Cortex of kidney (tissue), 1 donor: ENCODE results near the gene PI4K2B.
"Not testable (repeated sequence)": the region's sequence is repeated elsewhere in the genome, so short reads cannot be mapped to it uniquely, and the experiment has no call there.

Experiments
- DNase-seq: peaks from one replicate; lab custom pipeline; 2025; lab: John Stamatoyannopoulos, UW

The PI4K2B gene

DNA sequence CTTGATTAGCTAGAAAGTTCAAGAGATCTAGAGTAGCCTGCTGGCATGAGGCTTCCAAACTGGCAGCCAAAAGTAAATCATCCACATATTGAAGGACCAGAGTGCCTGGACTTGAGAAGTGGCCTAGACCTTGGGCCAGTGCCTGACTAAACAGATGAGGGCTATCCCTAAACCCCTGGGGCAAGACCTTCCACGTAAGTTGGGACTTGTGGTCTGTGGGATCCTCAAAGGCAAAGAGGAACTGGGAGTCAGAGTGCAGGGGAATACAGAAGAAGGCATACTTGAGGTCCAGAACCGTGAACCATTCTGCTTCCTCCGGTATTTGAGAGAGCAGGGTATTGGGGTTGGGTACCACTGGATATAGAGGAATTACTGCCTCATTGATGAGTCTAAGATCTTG, 8.4 kb downstream of the PI4K2B start:
- DNase-seq: not testable (repeated sequence)

DNA sequence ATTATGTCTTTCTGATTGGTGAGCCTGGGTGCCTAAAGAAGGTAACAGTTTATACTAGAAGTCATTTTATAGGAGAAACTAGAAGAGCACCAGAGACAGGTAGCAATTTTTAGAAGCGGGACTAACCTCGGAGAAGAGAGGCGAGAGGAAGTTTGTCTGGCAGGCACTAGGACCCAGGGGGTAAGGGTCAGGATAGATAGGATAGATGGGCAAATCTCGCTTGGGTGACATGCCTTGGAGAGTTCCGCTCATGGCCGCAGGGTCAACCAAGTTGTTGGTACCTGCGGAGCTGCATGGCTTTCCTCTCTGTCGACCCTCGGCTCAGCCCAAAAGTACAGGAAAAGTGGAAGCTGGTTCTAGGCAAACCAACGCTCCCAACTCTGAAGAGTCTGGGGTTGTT, 11.3 kb downstream of the PI4K2B start:
- no peak for DNase-seq

DNA sequence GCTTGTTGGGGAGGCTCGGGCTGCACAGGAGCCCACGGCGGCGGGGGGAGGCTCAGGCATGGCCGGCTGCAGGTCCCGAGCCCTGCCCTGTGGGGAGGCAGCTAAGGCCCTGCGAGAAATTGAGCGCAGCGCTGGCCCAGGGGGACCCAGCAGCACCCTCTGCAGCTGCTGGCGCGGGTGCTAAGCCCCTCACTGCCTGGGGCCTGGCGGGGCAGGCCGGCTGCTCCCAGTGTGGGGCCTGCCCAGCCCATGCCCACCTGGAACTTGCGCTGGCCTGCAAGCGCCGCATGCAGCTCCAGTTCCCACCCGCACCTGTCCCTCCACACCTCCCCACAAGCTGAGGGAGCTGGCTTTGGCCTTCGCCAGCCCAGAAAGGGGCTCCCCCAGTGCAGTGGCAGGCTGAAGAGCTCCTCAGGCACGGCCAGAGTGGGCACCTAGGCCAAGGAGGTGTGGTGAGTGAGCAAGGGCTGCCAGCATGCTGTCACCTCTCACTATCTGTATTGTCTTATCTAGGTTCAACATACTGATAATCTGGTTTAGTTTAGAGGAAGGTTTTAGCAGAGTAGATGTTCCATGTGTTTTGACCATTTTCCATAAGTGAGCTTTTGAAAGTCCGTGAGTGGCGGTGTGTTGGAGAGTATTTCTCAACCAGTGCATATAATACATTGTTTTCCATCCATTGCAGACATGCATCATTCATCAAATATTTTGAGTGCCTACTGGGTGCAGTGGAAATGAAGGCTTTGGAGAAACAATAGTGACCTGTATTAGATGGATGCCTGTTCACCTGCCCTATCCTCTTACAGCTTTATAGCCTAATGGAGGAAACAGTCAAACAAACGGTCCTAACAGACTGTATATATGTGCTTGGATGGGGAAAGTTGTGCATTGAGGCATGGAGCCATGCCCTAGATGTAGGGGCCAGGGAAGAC, 13.1 kb downstream of the PI4K2B start:
- DNase-seq: no peak

DNA sequence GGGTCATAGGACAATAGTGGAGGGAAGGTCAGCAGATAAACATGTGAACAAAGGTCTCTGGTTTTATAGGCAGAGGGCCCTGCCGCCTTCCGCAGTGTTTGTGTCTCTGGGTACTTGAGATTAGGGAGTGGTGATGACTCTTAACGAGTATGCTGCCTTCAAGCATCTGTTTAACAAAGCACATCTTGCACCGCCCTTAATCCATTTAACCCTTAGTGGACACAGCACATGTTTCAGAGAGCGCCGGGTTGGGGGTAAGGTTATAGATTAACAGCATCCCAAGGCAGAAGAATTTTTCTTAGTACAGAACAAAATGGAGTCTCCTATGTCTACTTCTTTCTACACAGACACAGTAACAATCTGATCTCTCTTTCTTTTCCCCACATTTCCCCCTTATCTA, 15.0 kb downstream of the PI4K2B start:
- DNase-seq: not testable (repeated sequence)

DNA sequence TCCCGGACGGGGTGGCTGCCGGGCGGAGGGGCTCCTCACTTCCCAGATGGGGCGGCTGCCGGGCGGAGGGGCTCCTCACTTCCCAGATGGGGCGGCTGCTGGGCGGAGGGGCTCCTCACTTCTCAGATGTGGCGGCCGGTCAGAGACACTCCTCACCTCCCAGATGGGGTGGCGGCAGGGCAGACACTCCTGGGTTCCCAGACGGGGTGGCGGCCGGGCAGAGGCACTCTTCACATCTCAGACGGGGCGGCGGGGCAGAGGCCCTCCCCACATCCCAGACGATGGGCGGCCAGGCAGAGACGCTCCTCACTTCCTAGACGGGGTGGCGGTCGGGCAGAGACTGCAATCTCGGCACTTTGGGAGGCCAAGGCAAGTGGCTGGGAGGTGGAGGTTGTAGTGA, 15.7 kb downstream of the PI4K2B start:
- not testable (repeated sequence) for DNase-seq

DNA sequence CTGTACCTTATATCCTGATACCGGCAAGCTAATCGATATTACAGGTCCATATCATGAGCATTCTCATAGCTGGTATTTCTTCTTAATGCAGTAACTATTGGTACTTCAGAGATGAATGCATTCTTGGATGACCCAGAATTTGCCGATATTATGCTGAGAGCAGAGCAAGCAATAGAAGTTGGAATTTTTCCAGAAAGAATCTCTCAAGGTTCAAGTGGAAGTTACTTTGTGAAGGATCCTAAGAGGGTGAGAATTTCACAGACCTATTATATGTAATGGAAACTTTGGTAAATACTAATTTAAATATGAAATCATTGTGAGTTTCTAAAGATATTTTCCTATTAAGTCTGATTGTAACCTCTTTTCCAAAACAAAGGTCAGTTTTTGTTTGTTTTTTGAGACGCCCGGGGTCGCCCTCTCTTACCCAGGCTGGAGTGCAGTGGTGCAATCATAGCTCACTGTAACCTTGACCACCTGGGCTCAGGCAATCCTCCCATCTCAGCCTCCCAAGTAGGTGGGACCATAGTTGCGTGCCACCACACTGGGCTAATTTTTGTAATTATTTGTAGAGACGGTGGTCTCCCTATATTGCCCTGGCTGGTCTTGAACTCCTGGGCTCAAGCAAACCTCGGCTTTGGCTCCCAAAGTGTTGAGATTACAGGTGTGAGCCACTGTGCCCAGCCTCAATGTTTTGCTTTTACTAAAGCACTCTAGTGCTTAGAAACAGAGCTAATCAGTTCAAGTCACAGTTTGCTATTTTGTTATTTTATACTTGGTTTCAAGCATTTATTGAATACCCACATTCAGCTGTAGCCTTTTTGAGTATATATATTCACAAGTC, 18.6 kb downstream of the PI4K2B start:
- no peak for DNase-seq

DNA sequence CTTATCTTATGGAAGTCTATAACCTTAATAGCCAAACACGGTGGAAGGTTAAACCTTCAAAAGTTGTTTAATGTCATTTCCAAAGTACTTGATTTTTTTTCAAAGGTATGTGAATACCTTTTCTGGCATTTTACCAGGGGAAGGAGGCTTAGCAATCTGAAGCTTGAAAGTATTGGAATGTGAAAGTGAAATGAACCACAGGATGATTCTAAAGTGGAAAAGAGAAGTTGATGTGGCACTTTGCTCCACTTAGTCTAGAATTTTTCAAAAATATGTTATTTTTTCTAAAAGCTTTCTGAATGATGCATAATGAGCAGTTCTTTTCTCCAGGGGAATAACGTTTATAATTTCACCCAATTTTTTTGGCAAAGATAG, 19.2 kb downstream of the PI4K2B start:
- DNase-seq: no peak

DNA sequence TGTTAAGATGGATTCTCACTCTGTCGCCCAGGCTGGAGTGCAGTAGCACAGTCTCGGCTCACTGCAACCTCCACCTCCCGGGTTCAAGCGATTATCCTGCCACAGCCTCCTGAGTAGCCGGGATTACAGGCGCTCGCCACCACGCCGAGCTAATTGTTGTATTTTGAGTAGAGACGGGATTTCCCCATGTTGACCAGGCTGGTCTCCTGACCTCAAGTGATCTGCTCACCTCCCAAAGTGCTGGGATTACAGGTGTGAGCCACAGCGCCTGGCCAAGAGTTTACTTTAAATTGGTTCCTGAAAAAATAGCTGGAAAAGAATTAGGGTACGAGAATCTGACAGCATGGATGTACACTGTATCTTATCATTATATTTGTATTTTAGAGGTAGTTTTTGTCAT, 20.0 kb downstream of the PI4K2B start:
- DNase-seq: not testable (repeated sequence)

DNA sequence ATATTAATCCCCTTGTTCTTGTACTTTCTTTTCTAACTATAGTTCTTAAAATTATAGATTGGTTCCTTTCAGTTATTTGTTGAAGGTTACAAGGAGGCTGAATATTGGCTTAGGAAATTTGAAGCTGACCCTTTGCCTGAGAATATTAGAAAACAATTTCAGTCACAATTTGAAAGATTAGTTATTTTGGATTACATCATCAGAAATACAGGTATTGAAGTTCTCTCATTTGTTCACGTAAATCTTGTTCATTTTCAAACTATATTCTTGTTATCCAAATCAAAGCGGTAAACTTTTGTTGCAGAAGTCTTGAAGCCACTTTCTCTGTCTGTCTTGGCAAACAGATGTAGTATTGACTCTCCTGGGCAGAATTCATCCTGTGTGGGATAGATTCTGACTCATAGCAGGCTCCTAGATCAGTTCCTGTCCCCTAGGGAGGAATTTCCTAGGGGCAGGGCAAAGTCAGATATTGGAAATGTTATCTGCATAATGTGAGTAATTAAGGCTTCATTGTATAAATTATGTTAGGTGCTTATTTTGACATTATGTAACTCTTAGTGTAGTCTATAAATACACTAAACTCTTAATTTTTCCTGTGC, 25.2 kb downstream of the PI4K2B start:
- no peak for DNase-seq

DNA sequence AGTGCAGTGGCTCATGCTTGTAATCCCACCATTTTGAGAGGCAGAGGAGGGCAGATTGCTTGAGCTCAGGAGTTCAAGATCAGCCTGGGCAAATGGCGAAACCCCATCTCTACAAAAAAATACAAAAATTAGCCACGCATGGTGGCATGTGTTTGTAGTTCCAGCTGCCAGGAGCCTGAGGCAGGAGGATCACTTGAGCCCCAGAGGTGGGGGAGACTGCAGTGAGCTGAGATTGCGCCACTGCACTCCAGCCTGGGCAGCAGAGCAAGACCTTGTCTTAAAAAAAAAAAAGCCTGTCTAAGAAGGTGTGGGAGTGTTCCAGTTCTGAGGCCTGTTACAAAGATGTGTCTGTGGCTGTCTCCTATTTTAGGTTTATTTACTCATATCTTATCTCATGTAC, 38.0 kb downstream of the PI4K2B start:
- no peak for DNase-seq

DNA sequence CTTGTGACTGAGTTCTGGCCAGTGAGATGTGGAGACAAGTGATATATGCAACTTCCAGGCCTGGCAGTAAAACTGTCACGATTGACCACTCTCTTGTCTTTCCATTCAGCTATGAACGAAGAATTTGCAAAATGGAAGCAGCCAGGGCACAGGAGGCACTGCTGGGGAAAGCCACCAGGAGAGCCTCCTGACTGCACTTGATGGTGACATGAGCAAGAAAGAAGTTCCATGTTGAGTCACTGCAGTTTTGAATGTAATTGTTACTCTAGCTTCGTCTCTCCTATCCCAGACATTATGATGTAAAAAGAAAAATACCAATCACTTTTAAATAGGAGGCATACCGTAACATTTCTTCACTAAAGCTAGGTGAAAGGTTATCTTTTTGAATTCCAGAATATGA, 46.4 kb downstream of the PI4K2B start:
- no peak for DNase-seq

DNA sequence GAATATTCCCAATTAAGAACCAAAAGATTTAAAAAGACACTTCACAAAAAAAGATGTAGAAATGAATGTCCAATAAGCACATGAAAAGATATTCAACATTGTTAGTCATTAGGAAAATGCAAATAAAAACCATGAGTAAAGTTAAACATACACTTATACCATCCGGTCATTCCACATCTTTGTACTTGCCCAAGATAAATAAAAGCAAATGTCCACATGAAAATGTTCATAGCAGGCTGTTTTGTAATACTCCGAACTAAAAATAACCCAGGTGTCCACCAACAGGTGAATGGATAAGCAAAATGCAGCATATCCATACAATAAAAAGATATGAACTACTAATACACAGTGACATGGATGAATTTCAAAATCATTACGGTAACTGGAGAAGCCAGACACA, 50.1 kb downstream of the PI4K2B start:
- no peak for DNase-seq

DNA sequence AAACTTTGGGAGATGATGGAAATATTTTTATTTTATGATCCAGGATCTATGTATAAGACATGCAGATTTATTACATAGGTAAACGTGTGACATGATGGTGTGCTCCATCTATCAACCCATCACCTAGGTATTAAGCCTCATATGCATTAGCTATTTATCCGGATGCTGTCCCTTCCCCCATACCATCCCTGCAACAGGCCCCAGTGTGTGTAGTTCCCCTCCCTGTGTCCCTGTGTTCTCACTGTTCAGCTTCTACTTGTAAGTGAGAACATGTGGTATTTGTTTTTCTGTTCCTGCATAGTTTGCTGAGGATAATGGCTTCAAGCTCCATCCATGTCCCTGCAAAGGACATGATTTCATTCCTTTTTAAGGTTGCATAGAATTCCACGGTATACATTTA, 50.6 kb downstream of the PI4K2B start:
- DNase-seq: no peak

DNA sequence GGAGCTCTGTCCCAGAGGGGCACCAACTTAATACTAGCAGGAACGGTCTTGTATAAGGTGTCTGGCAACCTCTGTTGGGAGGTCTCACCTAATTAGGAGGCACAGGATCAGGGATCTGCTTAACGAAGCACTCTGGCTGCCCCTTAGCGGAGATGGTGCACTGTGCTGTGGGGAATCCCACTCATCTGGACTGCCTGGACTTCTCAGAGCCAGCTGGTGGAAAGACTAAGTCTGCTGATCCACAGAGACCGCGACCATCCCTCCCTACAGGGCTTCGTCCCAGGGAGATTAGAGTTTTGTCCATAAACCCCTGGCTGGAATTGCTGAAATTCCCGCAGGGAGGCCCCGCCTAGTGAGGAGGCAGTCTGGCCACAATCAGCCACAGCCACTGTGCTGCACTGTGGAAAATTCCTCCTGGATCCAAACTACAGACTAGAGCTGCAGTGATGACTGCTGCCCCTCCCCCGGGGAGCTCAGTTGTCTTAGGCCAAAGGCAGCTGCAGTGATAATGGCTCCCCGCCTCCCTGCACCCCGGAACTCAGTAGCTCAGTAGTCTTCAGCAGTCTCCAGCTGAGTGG, 56.7 kb downstream of the PI4K2B start:
- no peak for DNase-seq

DNA sequence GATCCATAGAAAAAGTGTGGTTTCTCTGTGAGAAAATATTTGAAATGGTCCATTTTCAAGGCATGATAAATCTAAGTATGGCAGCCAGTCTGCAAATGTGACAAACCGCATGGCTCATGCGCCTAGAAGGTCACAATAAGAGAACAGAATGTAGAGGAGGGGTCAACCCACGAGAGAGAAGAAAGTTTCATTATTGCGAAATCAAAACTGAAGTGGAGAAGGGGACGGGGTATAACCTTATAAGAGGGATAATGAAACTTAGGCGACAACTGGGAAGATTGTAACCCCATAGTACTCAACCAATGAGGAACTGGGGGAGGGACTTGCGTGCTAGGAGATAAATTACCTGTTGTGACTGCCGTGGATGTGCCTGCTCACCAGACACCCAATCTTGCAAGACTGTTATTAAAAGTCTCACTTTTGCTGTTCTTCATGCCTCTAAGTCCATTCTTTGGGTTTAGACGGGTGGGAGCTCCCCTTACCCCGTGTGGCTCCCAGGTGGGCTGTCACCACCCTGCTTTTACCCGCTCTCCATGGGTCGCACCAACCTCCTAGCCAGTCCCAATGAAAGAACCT, 57.4 kb downstream of the PI4K2B start:
- DNase-seq: no peak

DNA sequence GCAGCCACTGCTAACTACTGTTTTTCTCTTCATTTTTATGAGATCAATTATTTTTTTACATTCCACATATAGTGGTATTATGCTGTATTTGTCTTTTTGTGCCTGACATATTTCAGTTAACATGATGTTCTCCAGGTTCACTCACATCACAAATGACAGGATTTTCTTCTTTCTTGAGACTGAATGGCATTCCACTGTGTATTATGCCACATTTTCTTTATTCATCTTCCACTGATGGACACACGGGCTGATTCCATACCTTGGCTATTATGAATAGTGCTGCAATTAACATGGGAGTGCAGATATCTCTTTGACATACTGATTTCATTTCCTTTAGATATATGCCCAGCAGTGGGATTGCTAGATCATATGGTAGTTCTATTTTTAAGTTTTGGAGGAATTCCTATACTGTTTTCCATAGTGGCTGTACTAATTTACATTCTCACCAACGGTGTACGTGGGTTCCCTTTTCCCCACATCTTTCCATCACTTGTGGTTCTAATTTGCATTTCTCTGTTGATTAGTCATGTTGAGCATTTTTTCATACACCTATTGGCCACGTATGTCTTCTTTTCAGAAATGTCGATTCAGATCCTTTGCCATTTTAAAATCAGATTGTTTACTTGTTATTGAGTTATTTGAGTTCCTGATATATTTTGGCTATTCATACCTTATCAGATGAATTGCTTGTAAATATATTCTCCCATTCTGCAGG, 63.9 kb downstream of the PI4K2B start:
- no peak for DNase-seq

DNA sequence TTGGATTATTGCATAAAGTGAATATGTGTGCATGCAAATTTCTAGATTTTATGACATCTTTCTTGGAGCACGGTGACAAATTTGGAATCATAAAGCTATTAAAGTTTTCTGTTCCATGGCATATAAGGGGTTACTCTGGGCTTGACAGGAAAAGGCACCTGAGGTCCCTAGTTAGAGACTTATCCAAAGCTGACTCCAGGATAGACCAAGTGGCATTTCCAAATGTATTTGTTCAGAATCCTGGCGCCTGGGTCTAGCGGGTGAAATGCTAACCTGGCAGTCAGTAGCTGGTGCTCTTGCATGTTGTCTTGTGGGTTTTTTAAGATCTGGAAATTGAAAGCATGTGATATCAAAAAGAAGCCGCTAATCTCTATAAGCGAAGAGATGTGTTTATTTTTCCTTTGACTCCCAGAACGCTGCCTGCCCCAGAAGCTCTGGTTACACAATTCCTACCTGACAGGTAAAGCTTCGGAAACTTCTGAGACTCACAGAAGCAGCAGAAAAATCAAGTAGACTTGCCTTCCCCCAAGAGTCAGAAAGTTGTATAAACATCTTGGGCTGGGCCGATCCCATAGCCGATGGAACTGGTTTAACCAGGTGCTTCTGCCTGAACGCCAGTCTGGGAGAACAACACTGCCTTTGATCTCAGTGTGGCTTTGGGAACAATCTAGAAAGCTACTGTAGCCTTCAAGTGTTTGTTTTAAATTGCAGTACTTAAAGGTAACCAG, 65.8 kb downstream of the PI4K2B start:
- DNase-seq: no peak

DNA sequence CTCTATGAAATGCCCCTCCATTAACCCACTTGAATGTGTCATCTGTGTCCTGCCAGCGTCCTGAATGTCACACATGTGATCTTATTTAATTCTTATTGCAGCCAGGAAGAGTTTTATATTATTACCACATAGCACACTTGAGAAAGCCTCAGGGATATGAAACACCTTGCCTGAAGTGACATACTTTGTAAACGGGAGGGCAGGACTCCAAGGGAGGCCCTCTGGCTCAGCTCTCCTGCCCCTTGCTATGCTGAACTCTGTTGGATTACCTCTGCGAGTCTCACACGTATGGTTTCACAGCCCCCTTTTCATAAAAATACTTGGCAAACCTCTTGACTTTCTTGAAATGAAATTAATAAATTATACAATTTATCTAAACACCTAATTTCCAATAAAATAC, 67.6 kb downstream of the PI4K2B start:
- DNase-seq: no peak

DNA sequence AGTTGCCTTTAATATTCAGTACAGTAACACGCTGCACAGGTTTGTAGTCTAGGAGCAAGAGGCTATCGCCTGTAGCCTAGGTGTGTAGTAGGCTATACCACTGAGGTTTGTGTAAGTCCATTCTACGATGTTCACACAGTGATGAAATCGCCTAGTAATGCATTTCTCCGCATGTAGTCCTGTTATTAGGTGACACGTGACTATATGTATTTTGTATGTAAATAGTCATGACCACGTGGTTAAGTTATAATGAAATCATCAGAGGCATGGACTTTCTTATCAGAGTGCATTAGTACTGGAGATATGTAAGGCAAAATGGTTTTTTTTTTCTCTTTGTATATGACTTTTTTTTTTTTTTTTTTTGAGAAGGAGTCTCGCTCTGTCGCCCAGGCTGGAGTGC, 68.8 kb downstream of the PI4K2B start:
- no peak for DNase-seq

DNA sequence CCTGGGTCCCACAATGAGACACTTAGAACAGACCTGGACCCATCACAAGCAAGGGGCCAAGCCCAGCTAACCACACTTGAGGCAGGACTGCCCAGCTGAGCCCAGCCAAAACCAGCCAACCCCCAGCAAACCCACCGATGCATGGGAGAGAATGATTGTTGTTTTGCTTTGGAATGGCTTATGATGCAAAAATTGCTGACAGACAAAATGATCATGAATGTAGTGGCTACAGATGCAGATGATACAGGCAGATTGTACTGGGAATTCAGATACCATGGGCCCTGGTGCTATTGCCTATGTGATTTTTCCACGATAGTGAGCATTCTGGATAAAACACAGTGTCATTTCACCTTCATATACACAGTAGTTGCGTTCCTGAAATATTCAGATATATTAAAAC, 69.7 kb downstream of the PI4K2B start:
- no peak for DNase-seq
